DOHH2 (cell line): ENCODE results near the gene DDX54.
A peak's percentile ranks its signal among the peaks of the same experiment; 100 is the strongest.

ENCODE experiments used
- H3F3A ChIP-seq: fragments of 200-600 bp; sonication (generic), shearing (Covaris generic); 2 replicates; pipeline ENCODE4 v1.6.0; 2016; ENCODE audit warnings: antibody characterized with exemption, mild to moderate bottlenecking; ENCODE audit not compliant: control insufficient read depth, insufficient read depth
- H3K27ac ChIP-seq: fragments of 200-600 bp; sonication (generic); 2 replicates; pipeline ENCODE4 v1.5.1; 2014; ENCODE audit warnings: low read depth, mild to moderate bottlenecking, low read length, moderate library complexity
- H3K27me3 ChIP-seq: fragments of 200-600 bp; sonication (generic); 2 replicates; pipeline ENCODE4 v1.6.1; 2014; ENCODE audit warnings: mild to moderate bottlenecking, low read length, mixed read lengths; ENCODE audit not compliant: control insufficient read depth
- H3K36me3 ChIP-seq: fragments of 200-600 bp; sonication (generic); 2 replicates; pipeline ENCODE4 v1.6.1; 2014; ENCODE audit warnings: mild to moderate bottlenecking, low read length, moderate library complexity, mixed read lengths; ENCODE audit not compliant: control insufficient read depth
- H3K4me1 ChIP-seq: fragments of 200-600 bp; sonication (generic); 2 replicates; pipeline ENCODE4 v1.6.1; 2014; ENCODE audit warnings: mild to moderate bottlenecking, low read length, mixed read lengths; ENCODE audit not compliant: control insufficient read depth
- H3K4me2 ChIP-seq: fragments of 200-600 bp; sonication (generic); 2 replicates; pipeline ENCODE4 v1.6.0; 2014; ENCODE audit warnings: mild to moderate bottlenecking, low read length, moderate library complexity
- H3K4me3 ChIP-seq: fragments of 200-600 bp; sonication (generic); 2 replicates; pipeline ENCODE4 v1.5.1; 2014; ENCODE audit warnings: mild to moderate bottlenecking, low read length, mixed read lengths
- H3K79me2 ChIP-seq: fragments of 200-600 bp; sonication (generic); 2 replicates; pipeline ENCODE4 v1.6.1; 2014; ENCODE audit warnings: mild to moderate bottlenecking, low read length, mixed read lengths; ENCODE audit not compliant: control insufficient read depth
- H3K9me2 ChIP-seq: fragments of 200-600 bp; sonication (generic); replicated peaks from 2 replicates; pipeline ENCODE4 v1.6.1; 2014; ENCODE audit warnings: mild to moderate bottlenecking, low read length, mixed read lengths; ENCODE audit not compliant: control insufficient read depth
- H3K9me3 ChIP-seq: fragments of 200-600 bp; sonication (generic); 2 replicates; pipeline ENCODE4 v1.6.1; 2014; ENCODE audit warnings: antibody characterized with exemption, low read length, mixed read lengths; ENCODE audit not compliant: control insufficient read depth, insufficient read depth
- H4K20me1 ChIP-seq: fragments of 200-600 bp; sonication (generic); 2 replicates; pipeline ENCODE4 v1.6.0; 2014; ENCODE audit warnings: low read depth, mild to moderate bottlenecking, antibody characterized with exemption, low read length, moderate library complexity; ENCODE audit not compliant: control insufficient read depth, insufficient read depth
- EZH2phosphoT487 ChIP-seq: fragments of 200-600 bp; sonication (generic); IDR thresholded peaks from 2 replicates; pipeline ENCODE4 v1.6.1; 2017; ENCODE audit warnings: borderline replicate concordance, mild to moderate bottlenecking, antibody characterized with exemption, low read length, moderate library complexity, mixed read lengths
- TF ChIP-seq, protein P1 (sequence below): fragments of 200-600 bp; sonication (generic); IDR thresholded peaks from one replicate; pipeline ENCODE4 v1.5.1; 2014; ENCODE audit warnings: antibody characterized with exemption, mild to moderate bottlenecking, low read depth, low read length; ENCODE audit not compliant: poor library complexity, severe bottlenecking

Gene DDX54

DNA sequence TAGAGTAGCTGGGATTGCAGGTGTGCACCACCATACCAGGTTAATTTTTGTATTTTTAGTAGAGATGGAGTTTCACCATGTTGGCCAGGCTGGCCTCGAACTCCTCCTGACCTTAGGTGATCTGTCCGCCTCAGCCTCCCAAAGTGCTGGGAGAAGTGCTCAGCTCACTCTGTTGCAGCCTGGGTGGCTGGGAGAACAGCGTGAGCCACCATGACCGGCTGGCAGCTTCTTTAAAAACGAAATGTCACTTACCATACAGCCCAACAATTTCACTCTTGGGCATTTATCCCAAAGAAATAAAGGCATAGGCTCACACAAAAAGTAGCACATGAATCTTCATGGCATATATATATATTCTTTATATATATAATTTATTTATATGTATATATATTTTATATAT is 40.5 kb downstream of the DDX54 start:
- H3K79me2 ChIP-seq, result no peaks in the 10 kb centered on the region
- H3K36me3 ChIP-seq, result no peaks in the 10 kb centered on the region
- H3K9me3 ChIP-seq, result no peaks in the 10 kb centered on the region
- no peak overlapping the region for H3K27ac ChIP-seq
- TF ChIP-seq, protein P1, sequence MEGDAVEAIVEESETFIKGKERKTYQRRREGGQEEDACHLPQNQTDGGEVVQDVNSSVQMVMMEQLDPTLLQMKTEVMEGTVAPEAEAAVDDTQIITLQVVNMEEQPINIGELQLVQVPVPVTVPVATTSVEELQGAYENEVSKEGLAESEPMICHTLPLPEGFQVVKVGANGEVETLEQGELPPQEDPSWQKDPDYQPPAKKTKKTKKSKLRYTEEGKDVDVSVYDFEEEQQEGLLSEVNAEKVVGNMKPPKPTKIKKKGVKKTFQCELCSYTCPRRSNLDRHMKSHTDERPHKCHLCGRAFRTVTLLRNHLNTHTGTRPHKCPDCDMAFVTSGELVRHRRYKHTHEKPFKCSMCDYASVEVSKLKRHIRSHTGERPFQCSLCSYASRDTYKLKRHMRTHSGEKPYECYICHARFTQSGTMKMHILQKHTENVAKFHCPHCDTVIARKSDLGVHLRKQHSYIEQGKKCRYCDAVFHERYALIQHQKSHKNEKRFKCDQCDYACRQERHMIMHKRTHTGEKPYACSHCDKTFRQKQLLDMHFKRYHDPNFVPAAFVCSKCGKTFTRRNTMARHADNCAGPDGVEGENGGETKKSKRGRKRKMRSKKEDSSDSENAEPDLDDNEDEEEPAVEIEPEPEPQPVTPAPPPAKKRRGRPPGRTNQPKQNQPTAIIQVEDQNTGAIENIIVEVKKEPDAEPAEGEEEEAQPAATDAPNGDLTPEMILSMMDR, result no peak
- no peaks in the 10 kb centered on the region for H3K27me3 ChIP-seq
- no peak overlapping the region for H3K4me2 ChIP-seq
- peaks cover 32% of the 10 kb centered on the region for H3K4me1 ChIP-seq
- no peaks in the 10 kb centered on the region for H4K20me1 ChIP-seq
- no peak overlapping the region for H3K4me3 ChIP-seq
- no peaks in the 10 kb centered on the region for H3K9me2 ChIP-seq
- peaks cover 10% of the 10 kb centered on the region for H3F3A ChIP-seq

DNA sequence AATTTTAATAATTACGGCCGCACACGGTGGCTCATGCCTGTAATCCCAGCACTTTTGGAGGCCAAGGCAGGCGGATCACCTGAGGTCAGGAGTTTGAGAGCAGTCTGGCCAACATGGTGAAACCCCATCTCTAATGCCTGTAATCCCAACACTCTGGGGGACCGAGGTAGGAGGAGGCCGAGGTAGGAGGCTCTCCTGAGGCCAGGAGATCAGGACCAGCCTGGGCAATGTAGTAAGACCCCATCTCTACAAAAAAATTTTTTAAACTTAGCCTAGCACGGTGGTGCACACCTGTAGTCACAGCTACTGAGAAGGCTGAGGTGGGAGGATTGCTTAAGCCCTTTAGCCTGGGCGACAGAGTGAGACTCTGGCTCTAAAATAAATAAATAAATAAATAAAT is 41.3 kb downstream of the DDX54 start:
- Histone ChIP-seq H3K9me2 (no peaks in the 10 kb centered on the region), H3K4me1 (peaks cover 30% of the 10 kb centered on the region), H3K4me3 (no peak overlapping the region), H3K27me3 (no peaks in the 10 kb centered on the region), H4K20me1 (no peaks in the 10 kb centered on the region), H3F3A (peaks cover 10% of the 10 kb centered on the region), H3K36me3 (no peaks in the 10 kb centered on the region), H3K9me3 (no peaks in the 10 kb centered on the region), H3K27ac (no peak overlapping the region), H3K79me2 (no peaks in the 10 kb centered on the region), H3K4me2 (no peak overlapping the region)
- TF ChIP-seq EZH2phosphoT487, result no peak
- TF ChIP-seq, protein P1, result no peak

DNA sequence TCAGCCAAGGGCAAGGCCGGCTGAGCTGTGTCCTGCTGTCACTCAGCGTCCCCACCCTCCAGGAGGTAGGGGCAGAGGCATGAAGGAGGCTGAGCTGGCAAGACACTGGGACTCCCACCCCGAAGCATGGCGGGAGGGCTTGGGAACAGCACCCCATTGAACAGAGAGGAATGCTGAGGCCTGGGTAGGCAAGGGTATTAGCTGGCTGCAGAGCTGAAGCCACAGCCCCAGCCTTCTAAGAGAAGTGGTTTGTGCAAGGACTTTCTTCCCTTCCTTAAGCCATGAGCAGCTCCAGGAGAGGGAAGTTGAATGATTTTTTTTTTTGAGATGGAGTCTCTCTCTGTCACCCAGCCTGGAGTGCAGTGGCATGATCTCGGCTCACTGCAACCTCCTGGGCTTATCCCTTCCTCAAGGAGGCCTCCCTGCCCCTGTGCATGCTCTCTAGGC is 42.4 kb downstream of the DDX54 start:
- Histone ChIP-seq H3K4me3 (no peak overlapping the region; the same call in 1 of the 2 replicates), H3K9me2 (no peaks in the 10 kb centered on the region), H3K4me2 (peak overlapping the region; percentile 57), H3K27ac (0 out of 2 replicates have a peak overlapping the region, but pooled peaks have one; percentile 51), H3K4me1 (peaks cover 33% of the 10 kb centered on the region), H3K9me3 (no peaks in the 10 kb centered on the region), H3K79me2 (no peaks in the 10 kb centered on the region), H3K36me3 (no peaks in the 10 kb centered on the region), H3F3A (peaks cover 10% of the 10 kb centered on the region), H4K20me1 (no peaks in the 10 kb centered on the region), H3K27me3 (no peaks in the 10 kb centered on the region)
- TF ChIP-seq EZH2phosphoT487, result no peak
- TF ChIP-seq, protein P1, result no peak
